NCI-H748 treated with DMSO at 0.1 percent for 48 hours (cell line): Measurements from ENCODE around the gene HOXD12.

Experiments
- DNase-seq: peaks from one replicate; lab custom pipeline; 2025; lab: John Stamatoyannopoulos, UW

Gene HOXD12

DNA sequence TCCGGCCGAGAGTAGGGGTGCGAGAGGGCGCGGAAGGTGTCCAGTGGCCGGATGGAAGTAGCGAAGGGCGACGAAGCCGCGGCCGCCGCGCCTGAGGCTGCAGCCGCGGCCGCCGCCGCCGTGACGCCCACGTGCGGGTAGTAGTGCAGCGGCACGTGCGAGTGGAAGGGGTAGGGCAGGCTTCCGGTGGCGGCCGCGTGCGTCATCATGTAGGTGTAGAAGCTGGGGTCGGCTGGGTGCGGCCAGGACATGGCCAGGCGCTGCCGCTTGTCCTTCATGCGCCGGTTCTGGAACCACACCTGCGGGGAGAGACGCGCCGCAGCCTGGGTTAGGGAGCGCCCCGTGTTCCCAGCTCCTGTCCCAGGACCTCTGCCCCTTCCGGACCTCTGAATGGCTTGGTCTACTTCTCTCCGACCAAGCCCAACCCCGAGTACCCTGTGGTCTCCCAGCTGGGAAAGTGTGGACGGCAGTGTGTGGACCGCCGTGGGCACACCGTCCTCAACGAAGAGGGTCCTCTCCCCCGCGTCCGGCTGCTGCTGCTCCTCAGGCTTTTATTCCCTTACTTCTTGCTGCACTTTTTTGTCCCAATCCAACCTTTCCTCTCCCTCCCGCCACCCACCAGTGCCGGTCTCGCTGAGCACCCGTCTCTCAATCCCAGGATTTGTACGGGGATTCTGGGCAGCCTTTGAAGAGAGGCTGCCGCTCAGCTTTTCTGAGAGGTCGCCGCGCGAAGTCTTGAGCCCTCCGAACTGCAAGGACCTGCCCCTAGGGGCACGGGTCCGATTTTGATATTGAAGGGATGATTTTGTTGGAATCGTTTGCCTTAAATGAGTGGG, 18.8 kb upstream of the HOXD12 start:
- DNase-seq, result no peak

DNA sequence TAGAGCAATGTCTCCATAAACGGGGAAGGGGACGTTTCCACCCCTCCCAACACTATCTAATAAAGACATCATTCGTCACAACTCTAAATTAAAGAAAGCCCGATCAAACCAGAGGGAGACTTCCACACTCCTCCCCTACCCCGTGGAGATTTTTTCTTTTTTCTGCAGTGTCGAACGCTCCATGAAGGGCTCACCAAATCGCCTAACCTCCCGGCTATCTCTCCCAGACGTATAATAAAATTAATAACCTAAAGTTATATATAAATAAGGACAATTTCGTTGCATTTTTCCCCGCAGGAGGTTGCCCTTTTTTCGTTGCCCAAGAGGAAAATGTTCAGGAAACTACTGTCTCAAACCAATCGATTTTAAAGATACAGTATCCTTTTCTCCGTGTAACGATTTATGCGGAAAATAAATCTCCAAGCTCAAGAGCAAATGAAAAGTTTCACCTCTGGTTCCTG, 18.2 kb upstream of the HOXD12 start:
- DNase-seq, result no peak

DNA sequence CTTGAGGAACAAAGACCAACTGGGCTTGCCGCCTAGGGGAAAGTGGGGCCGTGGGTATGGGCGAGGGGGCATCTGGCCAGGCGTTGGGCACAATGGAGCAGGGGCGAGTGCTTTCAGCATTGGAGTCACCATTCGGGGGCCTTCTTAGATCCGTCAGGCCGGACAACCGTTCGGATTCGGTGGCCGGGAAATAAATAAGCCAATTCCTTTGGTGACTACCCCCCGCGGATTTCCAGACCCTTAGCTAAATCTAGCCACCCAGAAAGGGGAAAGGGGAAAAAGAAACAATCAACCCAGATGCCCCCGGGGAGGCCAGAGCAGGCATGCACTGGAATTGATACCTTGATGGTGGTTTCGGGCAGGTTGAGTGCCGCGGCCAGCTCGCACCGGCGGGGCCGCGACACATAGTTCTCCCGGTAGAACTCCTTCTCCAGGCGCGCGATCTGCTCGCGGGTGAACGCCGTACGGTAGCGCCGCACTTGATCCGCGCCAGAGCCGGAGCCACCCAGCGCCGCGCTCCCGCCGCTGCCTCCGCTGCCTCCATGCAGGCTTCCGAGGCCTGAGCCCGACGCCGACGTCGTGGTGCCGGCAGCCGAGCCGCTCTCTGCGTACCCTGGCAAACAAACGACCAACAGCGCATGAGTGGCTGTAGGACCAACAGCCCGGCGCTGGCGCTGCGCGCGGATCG, 17.6 kb upstream of the HOXD12 start:
- DNase-seq, result no peak

DNA sequence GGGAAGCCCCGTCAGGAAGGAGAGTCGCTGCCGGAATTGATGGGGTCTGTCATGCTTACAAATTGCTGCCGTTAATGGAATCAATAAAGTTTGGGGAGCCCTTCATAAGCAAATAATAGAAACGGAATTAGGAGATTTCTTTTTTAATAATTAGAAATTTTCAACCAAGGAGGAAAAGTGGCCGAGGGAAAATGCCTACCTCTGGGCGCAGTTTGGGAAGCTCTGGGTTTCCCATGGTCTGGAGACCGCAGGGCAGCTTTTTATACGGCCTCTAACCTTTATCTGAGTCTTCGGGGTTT, 17.1 kb upstream of the HOXD12 start:
- no peak for DNase-seq

DNA sequence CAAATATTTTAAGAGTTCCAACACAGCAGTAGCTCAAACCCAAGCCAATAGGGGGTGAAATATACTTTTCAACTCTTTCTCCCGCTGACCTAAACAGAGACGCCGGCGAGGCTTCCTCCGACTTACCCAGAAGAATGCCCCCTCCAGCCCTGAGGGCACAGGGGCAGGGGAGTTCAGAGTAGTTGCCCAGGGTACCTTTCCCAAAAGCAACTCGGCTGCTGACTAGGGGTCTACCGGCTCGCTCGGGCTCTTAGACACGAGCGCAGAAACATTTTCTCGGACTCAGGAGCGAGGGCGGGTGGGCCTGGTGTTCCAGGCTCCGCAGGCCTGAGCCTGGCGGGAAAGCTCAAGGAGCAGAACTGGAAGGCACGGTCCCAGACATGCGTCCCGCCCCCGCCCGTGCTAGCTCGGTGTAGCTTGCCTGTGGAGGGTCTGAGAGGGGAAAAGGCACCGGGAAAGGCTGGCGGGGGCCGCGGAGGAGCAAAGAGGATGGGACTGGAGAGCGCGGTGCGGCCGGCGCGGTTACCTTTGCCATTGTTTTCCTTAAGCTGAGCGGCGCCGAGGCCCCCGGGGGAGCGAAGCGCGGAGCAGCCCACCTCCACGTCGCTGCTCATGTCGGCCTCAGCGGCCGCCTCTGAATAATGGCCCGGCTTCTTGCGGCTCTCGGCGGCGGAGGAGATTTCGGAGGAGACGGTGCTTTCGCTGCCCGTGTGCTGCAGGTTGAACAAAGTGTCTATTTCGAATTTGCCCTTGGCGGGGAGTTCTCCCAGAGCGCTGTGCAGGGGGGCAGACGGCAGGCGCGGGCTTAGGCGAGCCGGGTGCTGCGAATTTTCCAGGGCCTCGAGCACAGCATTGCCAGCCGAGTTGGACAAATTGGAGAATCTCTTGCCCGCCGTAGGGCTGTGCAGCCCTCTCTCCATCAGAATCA, 16.5 kb upstream of the HOXD12 start:
- DNase-seq, result no peak

DNA sequence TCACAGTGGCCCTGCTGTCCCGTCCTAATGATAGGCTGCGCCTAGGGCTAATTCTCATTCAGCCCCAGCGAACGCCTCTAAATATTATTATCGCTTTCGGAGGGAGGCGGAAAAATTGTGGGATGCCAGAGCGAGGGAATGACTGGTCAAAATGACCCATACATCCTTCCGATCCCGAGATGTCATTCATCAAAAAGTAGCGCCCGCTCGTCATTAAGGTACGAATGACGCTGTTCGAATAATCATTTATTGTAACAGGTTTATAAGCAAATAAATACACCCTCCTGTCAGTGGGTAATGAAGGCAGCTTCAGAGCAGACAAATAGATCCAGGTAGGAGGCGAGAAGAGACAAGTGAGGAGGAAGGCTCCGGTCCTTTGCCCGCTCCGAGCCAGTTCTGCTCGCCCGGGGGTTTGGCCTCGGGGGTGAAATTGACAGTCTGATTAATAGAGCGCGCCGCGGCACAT, 15.8 kb upstream of the HOXD12 start, which contains the start of gene EVX2:
TSS of gene EVX2 (minus strand) at position 167 of the 466 bp plus-strand sequence. CDS start 186 bp downstream, outside the sequence.
- peak; percentile 16 for DNase-seq

DNA sequence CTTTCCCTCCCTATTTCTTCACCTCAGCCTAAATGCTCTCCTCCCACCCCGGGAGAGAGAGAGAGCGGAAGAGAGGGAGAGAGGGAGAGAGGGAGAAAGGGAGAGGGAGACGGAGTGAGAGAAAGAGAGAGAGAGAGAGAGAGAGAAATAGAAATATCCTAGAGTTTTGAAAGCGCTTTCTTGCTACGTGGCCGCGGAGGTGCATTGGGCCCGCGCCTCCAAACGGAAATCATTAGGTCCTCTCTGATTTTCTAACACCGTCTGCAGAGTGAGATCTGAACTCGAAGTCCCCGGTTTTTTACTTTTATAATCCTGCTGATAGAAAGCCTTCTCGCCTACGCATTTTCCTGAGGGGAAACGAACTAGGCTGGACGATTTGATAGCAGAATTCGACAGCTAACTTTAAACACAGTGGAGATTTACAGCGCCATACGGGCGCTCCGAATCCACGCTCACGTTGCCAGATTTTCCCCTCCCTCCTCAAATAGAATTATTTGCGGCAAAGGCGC, 14.9 kb upstream of the HOXD12 start:
- DNase-seq, result peak; percentile 43

DNA sequence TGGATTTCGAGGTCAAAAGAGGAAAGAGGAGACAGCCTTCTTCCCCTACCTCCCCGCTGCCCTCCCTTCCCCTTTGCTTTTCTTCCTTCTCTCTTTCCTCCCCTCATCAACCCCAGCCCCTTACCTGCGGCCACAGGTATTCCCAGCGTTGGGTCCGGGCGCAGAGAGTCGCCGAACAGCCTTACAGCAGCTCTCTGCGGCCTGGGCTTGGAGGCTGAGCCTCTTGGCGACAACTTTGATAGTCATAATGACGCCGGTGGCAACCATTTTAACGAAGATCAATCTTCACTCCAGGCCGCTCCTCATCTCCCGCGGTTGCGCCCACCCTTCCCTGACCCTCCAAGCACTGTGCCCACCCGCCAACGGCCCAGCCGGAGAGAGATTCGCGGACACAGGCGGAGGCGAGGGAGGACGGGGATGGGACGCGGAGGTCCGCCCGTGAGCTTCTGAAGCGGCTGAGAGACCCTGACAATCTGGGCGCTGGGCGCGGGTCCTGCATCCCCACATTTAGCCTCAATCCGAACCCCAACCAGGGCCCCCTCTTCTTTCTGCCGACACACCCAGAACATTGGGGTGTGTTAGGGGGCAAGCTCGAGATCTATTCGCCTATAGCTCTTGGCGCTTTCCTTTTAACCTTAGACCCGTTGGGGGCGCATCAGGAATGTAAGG, 14.3 kb upstream of the HOXD12 start:
- peak; percentile 63 for DNase-seq

DNA sequence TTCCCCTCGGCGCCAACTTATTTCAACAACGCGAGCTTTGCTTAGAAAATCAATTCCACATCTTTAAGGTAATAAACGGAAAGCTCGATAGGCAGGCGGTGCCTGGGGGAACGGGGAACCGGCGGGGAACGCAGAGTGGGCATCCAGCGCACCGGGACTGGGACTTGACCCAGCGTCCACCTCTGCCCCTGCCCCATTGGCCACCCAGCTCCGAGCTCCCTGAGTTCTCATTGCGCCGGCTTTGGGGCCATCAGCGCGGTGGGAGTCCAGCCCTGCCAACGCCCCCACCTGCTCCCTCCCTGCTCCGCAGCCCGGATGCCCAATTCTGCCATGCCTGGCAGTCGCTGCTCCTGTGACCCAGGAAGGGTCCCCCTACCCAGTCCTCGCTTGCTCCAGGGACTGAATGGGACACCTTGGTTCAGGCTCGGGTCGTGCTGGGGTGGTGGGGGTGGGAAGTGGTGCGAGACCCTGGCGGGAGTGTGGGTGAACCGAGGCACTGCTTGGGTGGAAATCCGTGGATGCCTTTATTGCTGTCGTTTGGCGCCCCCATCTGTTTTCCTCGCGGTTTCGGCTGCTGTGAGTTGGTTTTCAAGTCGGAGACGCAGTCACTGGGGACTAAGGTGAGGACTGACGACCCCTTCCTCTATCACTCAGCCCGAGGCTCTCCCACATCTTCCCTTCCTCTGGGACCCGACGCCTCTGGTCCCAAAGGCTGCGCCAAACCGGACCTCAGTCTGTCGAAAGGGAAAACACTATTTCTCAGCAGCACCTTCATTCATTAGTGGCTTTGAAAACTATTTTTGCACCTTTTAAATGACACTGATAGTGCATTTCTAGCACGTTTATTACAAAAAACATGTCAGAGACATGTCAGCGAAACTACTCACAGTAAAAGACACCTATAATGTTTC, 13.5 kb upstream of the HOXD12 start:
- peak; percentile 70 for DNase-seq

DNA sequence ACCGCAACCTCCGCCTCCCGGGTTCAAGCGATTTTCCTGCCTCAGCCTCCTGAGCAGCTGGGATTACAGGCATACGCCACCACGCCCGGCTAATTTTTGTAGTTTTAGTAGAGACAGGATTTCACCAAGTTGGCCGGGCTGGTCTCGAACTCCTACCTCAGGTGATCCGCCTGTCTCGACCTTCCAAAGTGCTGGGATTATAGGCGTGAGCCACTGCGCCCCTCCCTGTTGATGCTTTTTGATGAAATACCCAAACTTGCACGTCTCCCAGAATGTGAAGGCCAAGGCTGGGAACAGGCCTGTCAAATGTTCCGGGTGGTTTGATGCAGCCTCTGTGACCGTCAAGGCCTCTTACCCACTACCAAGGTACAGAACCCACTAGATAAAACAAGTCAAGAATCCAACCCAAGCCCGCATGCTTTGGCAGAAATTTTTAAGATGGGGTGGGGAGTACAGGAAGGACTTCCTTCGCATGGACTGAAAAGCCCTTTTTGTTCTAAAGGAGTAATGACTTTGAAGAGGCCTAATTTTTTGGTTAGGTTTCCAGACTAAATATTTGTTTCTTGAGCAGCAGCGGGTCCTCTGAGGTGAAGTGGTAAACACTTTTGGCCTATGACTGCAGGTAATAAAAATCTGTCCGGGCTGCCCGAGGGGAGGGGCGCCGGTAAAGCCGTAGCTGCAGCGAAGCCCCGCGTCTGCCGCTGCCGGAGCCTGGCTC, 12.1 kb upstream of the HOXD12 start:
- DNase-seq, result no peak

DNA sequence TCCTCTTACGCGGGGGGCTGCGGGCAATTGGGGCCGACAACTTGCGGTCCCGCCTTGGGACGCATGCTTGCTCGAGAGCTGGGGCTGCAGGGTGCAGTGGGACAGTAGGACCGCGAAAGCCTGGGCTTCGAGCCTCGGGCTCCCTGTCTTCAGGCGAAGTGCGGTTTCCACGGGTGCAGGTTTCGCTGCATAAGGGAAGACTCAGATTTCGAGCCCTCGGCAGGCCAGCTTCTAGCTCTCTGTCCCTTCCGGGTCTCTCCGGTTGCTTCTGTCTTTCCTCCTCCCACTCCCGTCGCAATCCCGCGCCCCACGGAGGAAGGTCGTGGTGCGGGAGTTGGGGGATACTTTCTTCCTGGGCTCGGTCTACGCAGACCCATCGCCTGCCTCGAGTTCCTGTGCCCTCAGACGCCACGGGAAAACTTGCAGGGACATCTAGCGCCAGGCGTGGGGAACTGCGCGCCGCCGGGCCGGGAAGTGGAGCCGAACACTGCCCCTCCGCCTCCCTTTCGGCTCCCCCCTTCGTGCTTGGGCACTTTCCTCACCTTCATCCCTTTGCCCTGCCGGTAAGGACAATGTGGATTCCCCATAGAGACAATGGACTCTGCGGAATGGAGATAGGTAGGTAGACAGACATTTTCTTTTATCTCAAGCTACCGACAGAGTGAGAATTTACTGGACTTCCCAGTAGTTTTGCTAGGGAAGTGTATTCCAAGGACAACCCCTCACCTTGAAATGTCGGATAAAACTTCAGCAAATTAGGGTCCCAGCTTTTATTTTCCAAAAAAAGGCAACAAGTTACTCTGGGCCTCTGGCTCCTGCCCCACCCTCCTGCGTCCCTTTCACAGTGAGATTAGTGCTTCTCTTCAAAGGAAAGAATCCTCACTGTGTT, 11.3 kb upstream of the HOXD12 start:
- DNase-seq, result peak; percentile 75

DNA sequence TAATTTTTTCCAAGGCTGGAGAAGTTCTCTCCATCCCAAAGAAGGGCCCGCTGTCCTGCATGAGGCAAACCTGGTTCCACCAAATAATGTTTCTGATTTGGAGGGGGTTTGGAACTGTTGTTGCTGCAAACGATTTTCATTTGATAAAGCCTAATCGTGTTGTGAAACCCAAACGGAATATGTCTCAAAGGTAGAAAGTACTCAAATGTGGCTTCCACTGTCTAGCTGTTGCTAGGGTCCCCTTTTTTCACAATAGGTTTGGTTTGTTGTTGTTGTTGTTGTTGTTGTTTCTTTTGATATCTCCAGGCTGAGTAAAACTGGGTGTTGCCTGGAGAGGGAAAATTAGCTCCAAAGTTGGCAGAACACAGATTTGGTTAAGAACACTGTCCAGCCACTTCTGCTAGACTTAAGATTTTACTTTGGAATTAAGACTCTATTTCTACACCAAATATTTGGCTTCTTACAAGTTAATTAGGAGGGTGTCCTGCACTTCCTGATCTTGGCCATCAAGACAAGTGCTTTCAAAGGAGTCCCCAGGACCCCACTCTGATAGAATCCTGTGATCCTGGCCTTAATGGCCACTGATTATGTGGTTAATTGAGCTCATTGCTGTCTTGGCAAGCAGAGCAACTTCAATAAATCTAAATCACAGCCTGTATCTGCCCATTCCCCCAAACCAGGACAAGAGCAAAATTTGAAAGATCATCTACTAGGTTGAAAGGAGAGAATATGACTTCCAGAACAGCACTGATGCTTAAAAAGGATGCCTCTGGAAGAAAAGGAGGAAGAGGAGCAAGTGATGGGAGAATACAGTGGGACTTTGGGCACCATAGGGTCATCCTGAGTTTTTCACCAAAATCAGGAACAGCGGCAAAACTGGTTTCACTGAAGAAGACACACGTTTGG, 10.4 kb upstream of the HOXD12 start:
- no peak for DNase-seq

DNA sequence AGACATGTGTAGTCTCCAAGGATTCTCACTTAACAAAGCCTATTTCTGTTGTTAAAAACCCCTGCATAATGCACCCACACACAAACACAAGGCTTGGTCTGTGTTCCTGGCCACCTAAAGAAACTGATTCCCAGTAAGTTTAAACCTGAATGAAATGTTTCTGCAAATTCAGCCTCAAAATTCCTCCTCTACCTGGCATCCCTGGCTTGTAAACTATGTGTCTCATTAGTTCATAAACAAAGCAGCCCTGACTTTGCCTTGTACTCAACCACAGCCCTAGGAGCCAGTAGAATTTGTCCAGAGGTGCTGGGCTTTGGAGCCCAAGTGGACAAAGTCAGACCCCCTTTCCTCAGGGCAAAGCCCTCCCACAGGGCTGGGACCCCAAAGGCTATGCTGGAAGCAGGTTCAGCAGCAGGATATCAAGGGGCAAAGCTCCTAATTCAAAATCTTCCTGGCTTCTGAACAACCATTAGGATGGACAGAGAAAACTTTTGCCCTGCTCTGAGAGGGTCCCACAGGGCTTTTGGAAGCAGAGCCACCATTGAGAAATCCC, 9.7 kb upstream of the HOXD12 start:
- no peak for DNase-seq

DNA sequence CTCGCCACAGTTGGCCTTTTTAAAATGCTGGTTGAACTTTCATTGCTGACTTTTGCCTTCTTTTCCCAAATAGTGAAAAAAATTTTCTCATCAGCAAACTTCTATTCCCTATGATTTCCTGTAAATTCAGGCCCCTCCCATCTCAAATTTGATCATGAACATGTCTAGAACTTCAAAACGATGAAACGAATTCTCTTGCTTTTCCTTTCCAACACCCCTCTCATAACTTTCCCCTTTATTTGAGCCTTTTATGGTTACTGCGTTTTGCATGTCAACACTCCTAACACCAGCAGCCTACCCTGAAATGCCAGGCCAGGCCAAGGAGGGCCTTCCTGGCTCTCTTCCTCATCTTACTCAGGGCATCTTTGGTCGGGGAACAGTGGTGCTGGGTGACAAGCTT, 8.7 kb upstream of the HOXD12 start:
- no peak for DNase-seq

DNA sequence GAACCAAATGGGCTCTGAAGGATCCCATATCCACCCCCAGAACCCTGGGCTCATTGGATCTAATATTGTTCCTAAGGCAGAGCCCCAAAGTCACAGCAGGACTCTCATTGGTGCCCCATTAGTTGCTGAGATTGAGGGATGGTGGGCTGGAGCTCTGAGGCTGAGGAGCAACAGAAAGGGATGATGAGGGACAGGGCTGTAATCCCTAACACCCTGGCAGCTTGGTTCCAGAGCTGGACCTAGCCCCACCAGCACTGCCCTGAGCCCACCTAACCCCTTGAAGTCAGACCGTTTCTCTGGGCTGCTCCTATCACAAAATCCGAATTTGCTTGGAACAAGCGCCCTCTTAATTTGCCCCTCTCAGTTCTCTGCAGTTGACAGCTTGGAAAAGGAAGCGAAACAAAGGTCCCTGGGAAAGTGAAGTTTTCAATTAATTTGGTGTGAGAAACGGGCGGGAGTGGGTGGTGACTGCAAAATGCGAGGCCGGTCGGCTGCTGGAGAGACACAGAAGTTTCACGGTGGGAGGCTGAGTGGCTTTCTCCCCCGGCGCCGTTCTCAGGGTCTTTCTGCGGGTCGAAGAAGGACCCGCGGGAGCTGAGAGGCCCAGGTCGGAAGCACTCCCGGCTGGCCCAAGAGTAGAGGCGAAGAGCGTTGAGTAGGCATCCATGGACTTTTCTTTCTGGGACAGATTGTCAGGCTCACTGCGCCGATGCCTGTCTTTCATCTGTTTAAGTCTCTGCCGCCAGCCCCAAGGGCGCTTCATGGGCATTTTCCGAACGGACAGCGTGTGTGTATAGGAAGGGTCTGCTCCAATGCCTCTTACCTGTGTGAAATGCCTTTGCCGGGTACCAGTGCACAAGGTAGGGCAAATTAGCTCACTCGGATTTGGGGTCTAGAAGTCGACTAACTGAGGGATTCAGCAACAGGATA, 8.0 kb upstream of the HOXD12 start:
- DNase-seq, result no peak
